Activated CD8-positive, alpha-beta T cell treated with anti-CD3 and anti-CD28 coated beads for 36 hours (primary cell): ENCODE results near the gene TMEM54. TPM values are rescaled to one million over a fixed set of nuclear protein-coding genes. Genes with fewer than 3 reads are reported as not detected.

Source experiments
- ATAC-seq: fragments of 200-7000 bp; cut with Tn5 transposase; one replicate; pipeline ENCODE4 v1.10.0; 2021; ENCODE audit warnings: mild to moderate bottlenecking, moderate library complexity
- CTCF ChIA-PET: fragments of 350-600 bp; sonication (Branson Sonifier 250); formaldehyde crosslinking; loops from one replicate; lab custom pipeline; 2021; ENCODE audit warnings: antibody characterized with exemption; lab: Charles Lee
- POLR2A ChIA-PET: fragments of 350-600 bp; sonication (Branson Sonifier 250); formaldehyde crosslinking; loops from one replicate; lab custom pipeline; 2021; ENCODE audit warnings: antibody characterized with exemption; lab: Charles Lee
- DNase-seq: peaks from one replicate; pipeline ENCODE4 v3.0.0-alpha.2; 2020
- H3K27ac Mint-ChIP-seq: one replicate; pipeline ENCODE4 v1.8.0; 2021; ENCODE audit warnings: mild to moderate bottlenecking, mixed read lengths
- H3K27me3 Mint-ChIP-seq: one replicate; pipeline ENCODE4 v1.8.0; 2021; ENCODE audit warnings: mixed read lengths
- H3K36me3 Mint-ChIP-seq: one replicate; pipeline ENCODE4 v1.8.0; 2021; ENCODE audit warnings: low read depth, mixed read lengths
- H3K4me1 Mint-ChIP-seq: one replicate; pipeline ENCODE4 v1.8.0; 2021; ENCODE audit warnings: low read depth, mixed read lengths
- H3K4me3 Mint-ChIP-seq: one replicate; pipeline ENCODE4 v1.8.0; 2021; ENCODE audit warnings: mild to moderate bottlenecking, moderate library complexity, mixed read lengths
- H3K9me3 Mint-ChIP-seq: one replicate; pipeline ENCODE4 v1.8.0; 2021; ENCODE audit warnings: mixed read lengths
- intact Hi-C: fragments of 100-400 bp; cut with micrococcal nuclease; formaldehyde crosslinking; loops from one replicate; pipeline ENCODE4 v1.10.0; 2022
- total RNA-seq, 2 experiments: library from RNA; stranded (reverse); gene quantifications; one replicate each; pipeline ENCODE4 v1.2.3, GENCODE V29; 2021
- TF ChIP-seq, protein P1 (sequence below): fragments of 200-600 bp; IDR thresholded peaks from one replicate; pipeline ENCODE4 v1.8.0; 2022; ENCODE audit warnings: antibody characterized with exemption, mild to moderate bottlenecking

The TMEM54 gene
- total RNA-seq, 2 experiments from 2014 or later: 1.3 to 1.9 TPM

GRCh38 chr1:32894681-32895080, 6.5 kb downstream of the TMEM54 start:
- TF ChIP-seq, protein P1, sequence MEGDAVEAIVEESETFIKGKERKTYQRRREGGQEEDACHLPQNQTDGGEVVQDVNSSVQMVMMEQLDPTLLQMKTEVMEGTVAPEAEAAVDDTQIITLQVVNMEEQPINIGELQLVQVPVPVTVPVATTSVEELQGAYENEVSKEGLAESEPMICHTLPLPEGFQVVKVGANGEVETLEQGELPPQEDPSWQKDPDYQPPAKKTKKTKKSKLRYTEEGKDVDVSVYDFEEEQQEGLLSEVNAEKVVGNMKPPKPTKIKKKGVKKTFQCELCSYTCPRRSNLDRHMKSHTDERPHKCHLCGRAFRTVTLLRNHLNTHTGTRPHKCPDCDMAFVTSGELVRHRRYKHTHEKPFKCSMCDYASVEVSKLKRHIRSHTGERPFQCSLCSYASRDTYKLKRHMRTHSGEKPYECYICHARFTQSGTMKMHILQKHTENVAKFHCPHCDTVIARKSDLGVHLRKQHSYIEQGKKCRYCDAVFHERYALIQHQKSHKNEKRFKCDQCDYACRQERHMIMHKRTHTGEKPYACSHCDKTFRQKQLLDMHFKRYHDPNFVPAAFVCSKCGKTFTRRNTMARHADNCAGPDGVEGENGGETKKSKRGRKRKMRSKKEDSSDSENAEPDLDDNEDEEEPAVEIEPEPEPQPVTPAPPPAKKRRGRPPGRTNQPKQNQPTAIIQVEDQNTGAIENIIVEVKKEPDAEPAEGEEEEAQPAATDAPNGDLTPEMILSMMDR: no peak
- no peak overlapping the region for H3K4me3 Mint-ChIP-seq
- no peak for DNase-seq
- intact Hi-C loops: no loop called here
- CTCF ChIA-PET: interaction anchor here (0.8 to 1.4 kb wide), 3 partner anchors 12 to 193 kb away, joined by 3 read pairs; no protein-coding TSS in a partner anchor
- H3K27ac Mint-ChIP-seq: no peak overlapping the region
- peaks cover 55% of the 10 kb centered on the region for H3K27me3 Mint-ChIP-seq
- no peaks in the 10 kb centered on the region for H3K36me3 Mint-ChIP-seq
- H3K4me1 Mint-ChIP-seq: peaks cover 5% of the 10 kb centered on the region
- no peak for ATAC-seq
- POLR2A ChIA-PET: no interaction called here
- no peaks in the 10 kb centered on the region for H3K9me3 Mint-ChIP-seq

- no peaks in the 10 kb centered on the region for H3K36me3 Mint-ChIP-seq
- H3K27ac Mint-ChIP-seq: no peak overlapping the region
- H3K4me3 Mint-ChIP-seq: peak overlapping the region; percentile 51
- intact Hi-C loops: no loop called here
- POLR2A ChIA-PET: interaction anchor here (1.0 kb wide), 1 partner anchor 12 kb away, joined by 3 read pairs; no protein-coding TSS in a partner anchor
- H3K4me1 Mint-ChIP-seq: peaks cover 5% of the 10 kb centered on the region
- peaks cover 55% of the 10 kb centered on the region for H3K27me3 Mint-ChIP-seq
- DNase-seq: no peak
- TF ChIP-seq, protein P1: no peak
- no peak for ATAC-seq
- CTCF ChIA-PET: no interaction called here
- H3K9me3 Mint-ChIP-seq: no peaks in the 10 kb centered on the region
These were observed 7.1 kb downstream of the TMEM54 start for GRCh38 chr1:32894019-32894600.

DNA sequence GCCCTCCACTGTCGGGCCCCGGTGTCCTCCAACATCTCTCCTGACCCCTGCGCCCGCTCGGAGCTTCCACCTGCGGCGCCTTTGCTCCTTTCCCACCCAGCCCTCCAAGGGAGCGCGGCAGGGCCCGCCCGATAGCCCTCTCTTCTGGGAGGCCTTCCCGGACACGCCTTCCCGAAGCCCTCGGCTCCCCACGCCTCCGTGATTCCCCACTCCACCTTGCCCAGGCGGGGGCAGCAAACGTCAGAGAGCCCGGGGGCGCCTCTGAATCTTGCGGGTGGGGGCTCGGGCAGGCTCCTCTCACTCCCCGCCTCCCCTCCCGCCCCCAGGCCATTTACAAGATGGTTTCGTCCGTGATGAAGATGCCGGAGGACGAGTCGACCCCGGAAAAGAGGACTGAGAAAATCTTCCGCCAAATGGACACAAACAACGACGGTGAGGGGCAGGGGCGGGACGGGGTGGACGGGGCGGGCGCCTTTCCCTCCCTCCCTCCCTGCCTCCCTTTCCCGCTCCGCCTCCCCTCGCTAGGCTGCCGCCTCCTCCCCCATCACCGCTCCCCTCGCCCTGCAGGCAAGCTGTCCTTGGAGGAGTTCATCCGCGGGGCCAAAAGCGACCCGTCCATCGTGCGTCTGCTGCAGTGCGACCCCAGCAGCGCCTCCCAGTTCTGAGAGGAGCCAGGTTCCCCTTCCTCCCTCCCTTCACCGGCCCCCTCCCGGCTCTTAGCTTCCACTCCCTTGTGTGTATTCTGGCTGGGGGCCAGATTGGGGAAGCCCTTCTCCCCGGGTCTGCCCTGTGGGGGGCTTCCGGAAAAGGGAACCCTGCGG, 7.8 kb downstream of the TMEM54 start:
- TF ChIP-seq, protein P1: peak; percentile 41
- Mint-ChIP-seq H3K27ac (no peak overlapping the region), H3K27me3 (peaks cover 48% of the 10 kb centered on the region), H3K4me3 (peak overlapping the region; percentile 51), H3K36me3 (no peaks in the 10 kb centered on the region), H3K9me3 (no peaks in the 10 kb centered on the region), H3K4me1 (peaks cover 5% of the 10 kb centered on the region)
- ATAC-seq: peak; percentile 41
- intact Hi-C loops: no loop called here
- POLR2A ChIA-PET: interaction anchor here (1.0 to 1.4 kb wide), 2 partner anchors 8 to 12 kb away, joined by 3 read pairs; no protein-coding TSS in a partner anchor
- peak; percentile 42 for DNase-seq
- CTCF ChIA-PET: interaction anchor here (0.7 to 5.0 kb wide), 30 partner anchors 8 to 373 kb away, joined by 3 to 31 read pairs (median 4); partner anchors contain the start of gene AZIN2

DNA sequence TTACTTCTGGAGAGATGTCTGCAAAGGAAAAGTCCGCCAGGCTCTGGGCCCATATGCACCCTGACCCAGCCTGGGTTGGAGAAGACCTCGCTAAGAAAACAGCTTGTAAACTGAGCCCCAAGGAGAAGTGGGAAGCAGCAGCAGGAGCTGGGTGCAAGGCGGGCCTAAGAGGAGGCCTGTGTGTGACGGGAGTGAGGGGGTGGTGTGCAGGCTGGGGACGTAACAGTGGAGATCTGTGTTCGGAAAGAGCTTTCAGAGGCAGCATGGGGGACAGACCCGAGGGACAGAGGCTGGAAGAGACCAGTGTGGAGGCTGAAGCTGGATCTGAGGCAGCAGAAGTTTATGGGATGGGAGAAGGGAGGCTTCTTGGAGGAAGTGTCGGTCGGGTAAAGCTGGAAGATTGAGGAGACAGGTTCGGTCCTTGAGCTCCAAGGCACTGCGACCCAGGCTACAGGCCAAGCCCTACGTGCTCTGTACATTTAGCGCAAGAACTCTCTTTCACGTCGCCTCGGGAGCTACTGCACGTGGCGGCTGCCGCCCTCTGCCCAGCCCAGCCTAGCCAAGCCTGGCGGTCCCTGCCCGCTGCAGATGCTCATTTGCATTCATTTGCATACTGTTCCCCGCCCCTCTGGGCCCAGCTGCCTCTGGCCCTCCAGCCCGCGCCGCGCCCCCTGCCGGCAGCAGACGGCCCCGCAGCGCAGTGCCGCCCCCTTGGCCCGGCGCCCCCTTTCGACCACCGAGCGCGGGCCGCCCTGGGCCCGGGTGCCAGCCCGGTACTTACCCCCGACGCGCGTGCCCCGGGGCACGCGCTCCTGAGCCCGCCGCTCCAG, 8.6 kb downstream of the TMEM54 start:
- Mint-ChIP-seq H3K4me1 (peaks cover 5% of the 10 kb centered on the region), H3K36me3 (no peaks in the 10 kb centered on the region), H3K27me3 (peaks cover 51% of the 10 kb centered on the region), H3K27ac (no peak overlapping the region), H3K4me3 (peak overlapping the region; percentile 51), H3K9me3 (no peaks in the 10 kb centered on the region)
- intact Hi-C loops: no loop called here
- peak; percentile 75 for DNase-seq
- ChIA-PET CTCF (interaction anchor here (0.6 to 5.0 kb wide), 45 partner anchors 8 to 498 kb away, joined by 3 to 31 read pairs (median 3); partner anchors contain the start of genes AZIN2 and BSDC1), POLR2A (interaction anchor here (0.6 to 1.4 kb wide), 2 partner anchors 9 to 78 kb away, joined by 3 read pairs; no protein-coding TSS in a partner anchor)
- TF ChIP-seq, protein P1: peak; percentile 86
- peak; percentile 93 for ATAC-seq
